RWPE1 (cell line): ENCODE measurements around the gene RNF14.

Experiments
- CTCF ChIA-PET: fragments of 350-600 bp; sonication (Branson Sonifier 250); formaldehyde crosslinking; extraction: SDS; loops from one replicate; lab custom pipeline; 2021; lab: Yijun Ruan, JAX
- POLR2A ChIA-PET: fragments of 400-600 bp; formaldehyde crosslinking; extraction: SDS; loops from one replicate; lab custom pipeline; 2020; ENCODE audit warnings: antibody characterized with exemption; ENCODE audit not compliant: low non-redundant PET; lab: Yijun Ruan, JAX
- DNase-seq: peaks from one replicate; pipeline ENCODE4 v3.0.0; 2012; ENCODE audit warnings: low spot score
- H3K27ac ChIP-seq: fragments of 450-650 bp; 2 replicates; pipeline ENCODE4 v1.5.1; 2017
- CTCF ChIP-seq: fragments of 450-650 bp; conservative IDR thresholded peaks from 2 replicates; pipeline ENCODE4 v1.5.1; 2017; ENCODE audit warnings: low read depth, mild to moderate bottlenecking

The RNF14 gene

DNA sequence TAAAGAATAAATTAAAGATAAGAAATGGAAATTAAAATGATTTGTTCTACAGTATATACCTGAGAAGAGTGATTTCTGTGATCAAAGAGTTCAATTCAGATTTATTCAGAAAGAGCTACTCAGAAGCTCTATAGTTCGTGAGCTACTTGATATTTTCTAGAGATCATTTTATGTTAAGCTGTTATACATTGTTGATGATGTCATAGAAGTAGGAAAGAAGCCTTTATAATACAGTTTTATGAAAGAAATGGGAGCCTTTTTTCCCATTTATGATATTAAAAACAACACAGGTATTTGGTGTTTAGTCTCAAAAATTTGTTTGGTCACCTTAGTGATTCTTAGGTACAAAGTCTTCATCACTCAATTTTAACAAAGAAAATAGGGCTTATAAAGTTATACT lies 20.8 kb downstream of the RNF14 start:
- POLR2A ChIA-PET: interaction anchor here (0.7 kb wide), 1 partner anchor 21 kb away, joined by 6 read pairs; the partner anchor contains the start of gene RNF14
- CTCF ChIA-PET: interaction anchor here (0.6 to 3.9 kb wide), 12 partner anchors 20 to 545 kb away, joined by 3 to 19 read pairs (median 6); partner anchors contain the start of gene RNF14
- no peak overlapping the region for H3K27ac ChIP-seq
- TF ChIP-seq CTCF: no peak
- DNase-seq: no peak

GRCh38 chr5:141992349-141992963 lies 23.6 kb downstream of the RNF14 start:
- POLR2A ChIA-PET: no interaction called here
- CTCF ChIA-PET: interaction anchor here (0.7 to 1.1 kb wide), 6 partner anchors 33 to 706 kb away, joined by 3 to 6 read pairs (median 4); no protein-coding TSS in a partner anchor
- peak; percentile 71 for DNase-seq
- TF ChIP-seq CTCF: peak; percentile 91
- H3K27ac ChIP-seq: no peak overlapping the region

DNA sequence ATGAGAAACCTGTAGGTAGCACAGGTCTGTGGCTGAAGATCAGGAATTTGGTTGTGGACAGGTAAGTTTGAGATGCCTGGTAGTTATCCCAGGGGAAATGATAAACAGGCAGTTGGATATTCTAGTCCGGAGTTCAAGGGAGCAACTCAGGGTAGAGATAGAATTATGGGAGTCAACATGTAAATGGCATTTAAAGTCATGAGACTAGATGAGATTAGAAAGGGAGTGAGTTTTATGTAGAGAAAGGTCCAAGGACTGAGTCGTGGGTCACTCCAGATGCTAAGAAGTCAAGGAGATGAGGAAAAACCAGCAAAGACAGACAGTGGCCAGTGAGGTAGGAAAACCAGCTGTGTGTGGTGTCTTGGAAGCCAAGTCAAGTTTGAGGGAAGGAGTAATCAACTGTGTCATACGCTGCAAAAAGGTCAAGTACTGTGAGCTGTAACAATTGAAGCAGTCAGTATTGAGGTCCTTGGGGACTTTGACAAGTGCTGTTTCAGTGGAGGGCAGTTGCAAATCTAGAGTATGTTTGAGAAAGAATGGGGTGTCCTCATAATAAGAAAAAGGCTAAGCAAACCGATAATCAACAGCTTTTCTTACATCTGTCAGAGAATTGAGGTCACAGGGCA lies 25.7 kb downstream of the RNF14 start:
- no peak for TF ChIP-seq CTCF
- no peak for DNase-seq
- H3K27ac ChIP-seq: no peak overlapping the region
- CTCF ChIA-PET: interaction anchor here (0.6 to 1.0 kb wide), 3 partner anchors 33 to 149 kb away, joined by 3 to 6 read pairs (median 6); no protein-coding TSS in a partner anchor
- POLR2A ChIA-PET: no interaction called here

DNA sequence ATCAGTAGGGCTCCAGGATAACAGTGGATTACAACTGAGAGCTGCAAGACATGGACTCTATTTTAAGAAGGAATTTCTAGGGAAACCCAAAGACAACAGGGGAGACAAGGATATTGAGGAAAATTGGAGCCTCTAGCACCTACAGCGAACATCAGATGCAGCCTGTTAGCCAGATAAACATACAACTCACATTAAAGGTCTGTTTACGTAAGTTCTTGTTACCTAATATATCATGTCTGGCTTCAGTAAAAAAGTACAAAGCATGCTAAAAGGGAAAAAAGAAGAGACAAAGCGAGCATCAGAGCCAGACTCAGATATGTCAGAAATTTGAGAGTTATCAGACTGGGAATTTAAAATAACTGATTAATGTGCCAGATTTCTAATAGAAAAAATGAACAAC lies 26.8 kb downstream of the RNF14 start:
- CTCF ChIA-PET: interaction anchor here (0.6 kb wide), 2 partner anchors 106 to 759 kb away, joined by 4 to 6 read pairs; no protein-coding TSS in a partner anchor
- DNase-seq: no peak

GRCh38 chr5:141997358-141997960 lies 28.6 kb downstream of the RNF14 start:
- no peak for TF ChIP-seq CTCF
- no peak for DNase-seq
- ChIA-PET POLR2A (no interaction called here), CTCF (no interaction called here)
- no peak overlapping the region for H3K27ac ChIP-seq

More for the DNA sequence above, 26.8 kb downstream of the RNF14 start:
- no peak overlapping the region for H3K27ac ChIP-seq
- no peak for TF ChIP-seq CTCF
- POLR2A ChIA-PET: no interaction called here

DNA sequence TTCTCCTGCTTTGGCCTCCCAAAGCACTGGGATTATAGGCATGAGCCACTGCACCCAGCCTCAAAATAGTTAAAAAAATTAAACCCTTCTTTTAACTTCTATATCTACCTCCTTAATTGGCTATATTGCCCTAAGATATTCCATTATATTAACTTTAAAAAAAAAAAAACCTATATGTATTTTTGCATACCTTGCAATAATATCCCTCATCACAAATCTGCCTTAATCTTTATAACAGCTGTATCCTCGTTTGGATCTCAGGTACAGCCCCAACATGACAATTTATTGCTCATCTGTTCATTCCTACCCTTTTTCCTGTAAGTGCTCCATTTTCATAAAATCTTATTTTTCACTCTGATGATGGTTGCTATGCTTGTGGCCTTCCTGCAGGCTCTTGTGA lies 31.3 kb downstream of the RNF14 start:
- TF ChIP-seq CTCF: no peak
- POLR2A ChIA-PET: no interaction called here
- H3K27ac ChIP-seq: no peak overlapping the region
- DNase-seq: no peak
- CTCF ChIA-PET: interaction anchor here (0.9 to 1.2 kb wide), 4 partner anchors 12 to 308 kb away, joined by 3 to 6 read pairs (median 4); partner anchors contain the start of gene GNPDA1
